ENCODE data around the gene RBPJ. TPM values are rescaled to one million over a fixed set of nuclear protein-coding genes. Genes with fewer than 3 reads are reported as not detected.
A peak's percentile ranks its signal among the peaks of the same experiment; 100 is the strongest.

The RBPJ gene
- total RNA-seq, 6 experiments from 2014 or later, result 60.9 to 71.7 (median 69.0) TPM

- no peaks in the 10 kb centered on the region for H3K27me3 Mint-ChIP-seq (ENCODE audit: insufficient read depth)
- H3K4me3 Mint-ChIP-seq, result peak overlapping the region; percentile 49
- H3K9me3 Mint-ChIP-seq, result no peaks in the 10 kb centered on the region
- TF ChIP-seq, protein P1, sequence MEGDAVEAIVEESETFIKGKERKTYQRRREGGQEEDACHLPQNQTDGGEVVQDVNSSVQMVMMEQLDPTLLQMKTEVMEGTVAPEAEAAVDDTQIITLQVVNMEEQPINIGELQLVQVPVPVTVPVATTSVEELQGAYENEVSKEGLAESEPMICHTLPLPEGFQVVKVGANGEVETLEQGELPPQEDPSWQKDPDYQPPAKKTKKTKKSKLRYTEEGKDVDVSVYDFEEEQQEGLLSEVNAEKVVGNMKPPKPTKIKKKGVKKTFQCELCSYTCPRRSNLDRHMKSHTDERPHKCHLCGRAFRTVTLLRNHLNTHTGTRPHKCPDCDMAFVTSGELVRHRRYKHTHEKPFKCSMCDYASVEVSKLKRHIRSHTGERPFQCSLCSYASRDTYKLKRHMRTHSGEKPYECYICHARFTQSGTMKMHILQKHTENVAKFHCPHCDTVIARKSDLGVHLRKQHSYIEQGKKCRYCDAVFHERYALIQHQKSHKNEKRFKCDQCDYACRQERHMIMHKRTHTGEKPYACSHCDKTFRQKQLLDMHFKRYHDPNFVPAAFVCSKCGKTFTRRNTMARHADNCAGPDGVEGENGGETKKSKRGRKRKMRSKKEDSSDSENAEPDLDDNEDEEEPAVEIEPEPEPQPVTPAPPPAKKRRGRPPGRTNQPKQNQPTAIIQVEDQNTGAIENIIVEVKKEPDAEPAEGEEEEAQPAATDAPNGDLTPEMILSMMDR (IDR thresholded peaks at IDR 0.05), result no peak
- H3K27ac Mint-ChIP-seq, result peak overlapping the region; percentile 57
- no peaks in the 10 kb centered on the region for H3K36me3 Mint-ChIP-seq (ENCODE audit: low read depth)
- peak; percentile 86 for DNase-seq
- H3K4me1 Mint-ChIP-seq (ENCODE audit: low read depth), result peaks cover 64% of the 10 kb centered on the region
Measured at GRCh38 chr4:26342328-26343037, 21.7 kb downstream of the RBPJ start.

DNA sequence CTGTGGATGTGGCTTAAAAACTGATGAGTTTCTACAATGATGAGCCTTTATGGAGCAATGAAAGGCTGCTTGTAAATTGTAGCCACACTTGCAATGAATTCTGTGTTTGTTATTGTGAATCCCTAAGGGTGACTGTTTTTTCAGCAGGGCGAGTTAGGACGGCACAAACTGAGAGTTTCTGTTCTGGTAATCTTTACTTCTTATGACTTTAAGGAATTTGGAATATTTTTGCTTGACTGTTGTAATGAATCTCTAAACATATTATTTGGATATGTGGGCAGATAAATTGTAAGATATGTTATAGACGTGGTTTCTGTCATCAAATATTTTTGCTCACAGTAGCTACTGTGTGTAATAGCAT, 22.2 kb downstream of the RBPJ start:
- Mint-ChIP-seq H3K4me1 (ENCODE audit: low read depth) (peaks cover 59% of the 10 kb centered on the region), H3K27me3 (ENCODE audit: insufficient read depth) (no peaks in the 10 kb centered on the region; the same call in 1 of the 2 replicates), H3K36me3 (ENCODE audit: low read depth) (no peaks in the 10 kb centered on the region), H3K4me3 (peak overlapping the region; percentile 49), H3K9me3 (no peaks in the 10 kb centered on the region), H3K27ac (peak overlapping the region; percentile 57)
- TF ChIP-seq, protein P1 (IDR thresholded peaks at IDR 0.05), result no peak
- peak; percentile 28 for DNase-seq

GRCh38 chr4:26344901-26345564, 24.2 kb downstream of the RBPJ start:
- H3K27me3 Mint-ChIP-seq (ENCODE audit: insufficient read depth), result no peaks in the 10 kb centered on the region; the same call in 1 of the 2 replicates
- no peaks in the 10 kb centered on the region for H3K36me3 Mint-ChIP-seq (ENCODE audit: low read depth)
- no peak for DNase-seq
- TF ChIP-seq, protein P1 (IDR thresholded peaks at IDR 0.05), result no peak
- no peaks in the 10 kb centered on the region for H3K9me3 Mint-ChIP-seq
- peaks cover 63% of the 10 kb centered on the region for H3K4me1 Mint-ChIP-seq (ENCODE audit: low read depth)
- no peak overlapping the region for H3K4me3 Mint-ChIP-seq
- H3K27ac Mint-ChIP-seq, result peak overlapping the region; percentile 7; the same call in 1 of the 2 replicates

GRCh38 chr4:26345565-26345938, 24.7 kb downstream of the RBPJ start:
- Mint-ChIP-seq H3K4me1 (ENCODE audit: low read depth) (peaks cover 58% of the 10 kb centered on the region), H3K9me3 (no peaks in the 10 kb centered on the region), H3K27me3 (ENCODE audit: insufficient read depth) (no peaks in the 10 kb centered on the region; the same call in 1 of the 2 replicates), H3K27ac (peak overlapping the region; percentile 42; the same call in 1 of the 2 replicates), H3K36me3 (ENCODE audit: low read depth) (no peaks in the 10 kb centered on the region), H3K4me3 (no peak overlapping the region)
- TF ChIP-seq, protein P1 (IDR thresholded peaks at IDR 0.05), result no peak
- no peak for DNase-seq

- no peaks in the 10 kb centered on the region for H3K9me3 Mint-ChIP-seq
- peak overlapping the region; percentile 42; the same call in 1 of the 2 replicates for H3K27ac Mint-ChIP-seq
- H3K27me3 Mint-ChIP-seq (ENCODE audit: insufficient read depth), result no peaks in the 10 kb centered on the region; the same call in 1 of the 2 replicates
- TF ChIP-seq, protein P1 (IDR thresholded peaks at IDR 0.05), result no peak
- peaks cover 54% of the 10 kb centered on the region for H3K4me1 Mint-ChIP-seq (ENCODE audit: low read depth)
- H3K36me3 Mint-ChIP-seq (ENCODE audit: low read depth), result no peaks in the 10 kb centered on the region
- DNase-seq, result no peak
- H3K4me3 Mint-ChIP-seq, result peak overlapping the region; percentile 15; the same call in 1 of the 2 replicates
Measured at GRCh38 chr4:26346203-26346620, 25.4 kb downstream of the RBPJ start.
